ENCODE results near the gene LMNB1.

The LMNB1 gene

DNA sequence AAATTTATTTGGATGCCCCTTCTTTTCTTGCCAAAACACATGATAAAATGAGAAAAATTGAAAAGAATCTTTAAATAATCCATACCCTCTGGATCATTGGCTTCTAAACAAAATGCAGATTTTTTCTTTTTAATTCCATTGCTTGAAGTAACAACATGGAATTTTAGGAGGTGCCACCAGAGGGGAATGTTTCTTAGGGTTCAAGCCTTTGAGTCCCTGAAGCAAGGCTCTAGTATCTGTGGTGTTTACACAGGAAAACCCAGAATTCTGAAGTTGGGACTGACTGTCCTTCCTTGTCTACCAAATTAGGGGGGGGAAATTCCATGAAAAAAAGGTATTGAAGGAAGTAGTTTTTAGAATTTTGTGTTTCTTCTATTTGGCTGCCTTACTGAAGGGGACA lies 69.4 kb downstream of the LMNB1 start:
- Histone ChIP-seq H3K4me2 (ENCODE audit: low read length) (no peak overlapping the region), H3K36me3 (ENCODE audit: insufficient read depth, low read length) (no peaks in the 10 kb centered on the region), H4K20me1 (ENCODE audit: insufficient read depth, low read length) (no peaks in the 10 kb centered on the region), H3K4me3 (ENCODE audit: low read depth, low read length, poor library complexity, severe bottlenecking) (no peak overlapping the region), H3K9me2 (ENCODE audit: low read depth, low read length) (no peaks in the 10 kb centered on the region), H3K27ac (ENCODE audit: low read depth, low read length, poor library complexity, severe bottlenecking) (no peak overlapping the region), H3K79me2 (ENCODE audit: insufficient read depth, low read length) (no peaks in the 10 kb centered on the region), H3K4me1 (ENCODE audit: insufficient read depth, low read length, severe bottlenecking) (peaks cover 14% of the 10 kb centered on the region), H3K9ac (ENCODE audit: low read length) (no peak overlapping the region; the same call in 1 of the 2 replicates), H3F3A (ENCODE audit: insufficient read depth, low read length) (no peaks in the 10 kb centered on the region), H2AFZ (ENCODE audit: low read length) (no peak overlapping the region), H3K9me3 (ENCODE audit: low read length) (no peaks in the 10 kb centered on the region), H3K27me3 (ENCODE audit: insufficient read depth, low read length) (no peaks in the 10 kb centered on the region)
- TF ChIP-seq, protein P1, sequence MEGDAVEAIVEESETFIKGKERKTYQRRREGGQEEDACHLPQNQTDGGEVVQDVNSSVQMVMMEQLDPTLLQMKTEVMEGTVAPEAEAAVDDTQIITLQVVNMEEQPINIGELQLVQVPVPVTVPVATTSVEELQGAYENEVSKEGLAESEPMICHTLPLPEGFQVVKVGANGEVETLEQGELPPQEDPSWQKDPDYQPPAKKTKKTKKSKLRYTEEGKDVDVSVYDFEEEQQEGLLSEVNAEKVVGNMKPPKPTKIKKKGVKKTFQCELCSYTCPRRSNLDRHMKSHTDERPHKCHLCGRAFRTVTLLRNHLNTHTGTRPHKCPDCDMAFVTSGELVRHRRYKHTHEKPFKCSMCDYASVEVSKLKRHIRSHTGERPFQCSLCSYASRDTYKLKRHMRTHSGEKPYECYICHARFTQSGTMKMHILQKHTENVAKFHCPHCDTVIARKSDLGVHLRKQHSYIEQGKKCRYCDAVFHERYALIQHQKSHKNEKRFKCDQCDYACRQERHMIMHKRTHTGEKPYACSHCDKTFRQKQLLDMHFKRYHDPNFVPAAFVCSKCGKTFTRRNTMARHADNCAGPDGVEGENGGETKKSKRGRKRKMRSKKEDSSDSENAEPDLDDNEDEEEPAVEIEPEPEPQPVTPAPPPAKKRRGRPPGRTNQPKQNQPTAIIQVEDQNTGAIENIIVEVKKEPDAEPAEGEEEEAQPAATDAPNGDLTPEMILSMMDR (IDR thresholded peaks at IDR 0.05; ENCODE audit: low read length) = no peak
- TF ChIP-seq EZH2 (IDR thresholded peaks at IDR 0.05; ENCODE audit: borderline replicate concordance, low read length) = no peak

DNA sequence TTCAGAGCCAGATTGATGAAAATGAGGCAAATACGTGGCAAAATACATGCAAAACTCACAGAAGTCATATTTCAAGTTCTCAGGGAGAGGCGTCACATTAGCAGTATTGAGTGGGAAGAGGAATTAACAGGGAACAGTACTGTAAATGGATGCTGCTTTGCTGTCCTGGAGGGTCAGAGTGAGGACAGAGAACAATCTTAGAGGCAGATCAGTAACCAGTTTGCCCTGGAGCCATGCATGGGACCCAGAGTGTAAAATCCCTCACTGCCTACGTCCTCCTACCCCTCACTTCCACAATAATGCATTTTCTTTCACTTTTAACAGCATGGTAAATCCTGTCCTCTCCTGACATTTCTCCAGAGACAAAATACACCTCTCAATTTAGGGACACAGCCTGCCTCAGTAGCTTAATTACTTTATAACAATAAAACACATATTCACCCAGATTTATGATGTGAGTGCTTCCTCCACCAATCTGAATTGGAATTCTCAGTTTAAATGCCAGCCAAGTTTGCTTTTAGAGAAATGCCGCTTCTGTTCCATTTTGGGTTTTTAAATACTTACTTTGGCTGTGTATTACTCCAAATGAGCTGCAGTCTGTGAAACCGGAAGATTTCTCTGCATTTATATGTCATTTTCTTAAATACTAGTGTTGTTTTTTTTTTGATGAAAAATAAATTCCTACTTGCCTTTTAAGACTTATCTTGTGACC lies 70.0 kb downstream of the LMNB1 start:
- Histone ChIP-seq H3K9ac (ENCODE audit: low read length) (no peak overlapping the region), H3K79me2 (ENCODE audit: insufficient read depth, low read length) (no peaks in the 10 kb centered on the region), H3K4me2 (ENCODE audit: low read length) (no peak overlapping the region), H3K9me3 (ENCODE audit: low read length) (no peaks in the 10 kb centered on the region), H3K27ac (ENCODE audit: low read depth, low read length, poor library complexity, severe bottlenecking) (no peak overlapping the region), H3K4me3 (ENCODE audit: low read depth, low read length, poor library complexity, severe bottlenecking) (no peak overlapping the region), H3K4me1 (ENCODE audit: insufficient read depth, low read length, severe bottlenecking) (peaks cover 19% of the 10 kb centered on the region), H2AFZ (ENCODE audit: low read length) (no peak overlapping the region), H4K20me1 (ENCODE audit: insufficient read depth, low read length) (no peaks in the 10 kb centered on the region), H3K27me3 (ENCODE audit: insufficient read depth, low read length) (no peaks in the 10 kb centered on the region), H3K36me3 (ENCODE audit: insufficient read depth, low read length) (no peaks in the 10 kb centered on the region), H3K9me2 (ENCODE audit: low read depth, low read length) (no peaks in the 10 kb centered on the region), H3F3A (ENCODE audit: insufficient read depth, low read length) (no peaks in the 10 kb centered on the region)
- TF ChIP-seq, protein P1 (IDR thresholded peaks at IDR 0.05; ENCODE audit: low read length) = no peak
- no peak for TF ChIP-seq EZH2 (IDR thresholded peaks at IDR 0.05; ENCODE audit: borderline replicate concordance, low read length)

DNA sequence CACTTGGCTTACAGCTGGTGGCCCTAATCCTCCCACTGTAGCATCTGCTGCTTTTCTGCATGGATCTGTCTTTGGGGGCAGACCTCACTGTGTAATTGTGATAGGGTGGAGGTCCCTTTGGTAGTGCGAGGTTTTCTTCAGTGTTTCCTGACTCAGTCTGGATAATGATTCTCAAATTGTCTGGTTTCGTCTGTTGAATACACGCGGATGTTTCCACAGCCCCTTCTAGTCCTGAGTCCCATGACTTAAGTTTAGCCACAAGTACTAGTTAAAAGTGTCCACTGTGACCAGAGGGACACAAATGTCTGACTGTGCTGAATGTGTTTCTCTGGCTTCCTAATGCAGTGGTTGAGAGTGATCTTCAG lies 70.5 kb downstream of the LMNB1 start:
- H3K4me3 ChIP-seq (ENCODE audit: low read depth, low read length, poor library complexity, severe bottlenecking) = no peak overlapping the region
- H3F3A ChIP-seq (ENCODE audit: insufficient read depth, low read length) = no peaks in the 10 kb centered on the region
- no peaks in the 10 kb centered on the region for H4K20me1 ChIP-seq (ENCODE audit: insufficient read depth, low read length)
- no peak overlapping the region for H2AFZ ChIP-seq (ENCODE audit: low read length)
- no peak overlapping the region for H3K9ac ChIP-seq (ENCODE audit: low read length)
- no peaks in the 10 kb centered on the region for H3K79me2 ChIP-seq (ENCODE audit: insufficient read depth, low read length)
- no peaks in the 10 kb centered on the region for H3K36me3 ChIP-seq (ENCODE audit: insufficient read depth, low read length)
- no peak for TF ChIP-seq EZH2 (IDR thresholded peaks at IDR 0.05; ENCODE audit: borderline replicate concordance, low read length)
- TF ChIP-seq, protein P1 (IDR thresholded peaks at IDR 0.05; ENCODE audit: low read length) = no peak
- no peak overlapping the region for H3K4me2 ChIP-seq (ENCODE audit: low read length)
- no peaks in the 10 kb centered on the region for H3K9me2 ChIP-seq (ENCODE audit: low read depth, low read length)
- no peaks in the 10 kb centered on the region for H3K27me3 ChIP-seq (ENCODE audit: insufficient read depth, low read length)
- peaks cover 24% of the 10 kb centered on the region for H3K4me1 ChIP-seq (ENCODE audit: insufficient read depth, low read length, severe bottlenecking)
- no peaks in the 10 kb centered on the region for H3K9me3 ChIP-seq (ENCODE audit: low read length)
- H3K27ac ChIP-seq (ENCODE audit: low read depth, low read length, poor library complexity, severe bottlenecking) = no peak overlapping the region

All from OCI-LY1 (cell line).